SH-SY5Y (cell line): ENCODE results near the gene IL1RAP.

Experiments
- GATA2 ChIP-seq: IDR thresholded peaks from 2 replicates; pipeline ENCODE4 v1.6.1; 2011; ENCODE audit warnings: mild to moderate bottlenecking, low read depth, low read length
- GATA3 ChIP-seq: IDR thresholded peaks from 2 replicates; pipeline ENCODE4 v1.6.1; 2011; ENCODE audit warnings: low read depth, mild to moderate bottlenecking, low read length, moderate library complexity

- no peak for TF ChIP-seq GATA3
- TF ChIP-seq GATA2 = no peak
Observed at GRCh38 chr3:190545191-190545590, 31.3 kb downstream of the IL1RAP start.
